CD4-positive, alpha-beta T cell treated with Interleukin-2 at 100 ng/mL for 4 hours (primary cell): ENCODE results near the gene ZG16.

Experiments
- DNase-seq: peaks from one replicate; pipeline ENCODE4 v3.0.0-alpha.2; 2020; ENCODE audit warnings: low spot score

Gene ZG16

GRCh38 chr16:29825145-29826044, 47.3 kb downstream of the ZG16 start:
- peak; percentile 61 for DNase-seq

GRCh38 chr16:29826342-29826695, 48.3 kb downstream of the ZG16 start:
- no peak for DNase-seq

- DNase-seq, result no peak
Observed at GRCh38 chr16:29830774-29831173, 52.7 kb downstream of the ZG16 start.

GRCh38 chr16:29831490-29831889, 53.4 kb downstream of the ZG16 start:
- DNase-seq, result no peak
